SHP77 treated with DMSO at 0.1 percent for 48 hours (cell line): ENCODE measurements around the gene DCAF7.

Experiments
- DNase-seq: peaks from one replicate; lab custom pipeline; 2025; lab: John Stamatoyannopoulos, UW

Gene DCAF7

GRCh38 chr17:63588797-63589196, 38.5 kb downstream of the DCAF7 start:
- DNase-seq, result no peak

GRCh38 chr17:63589646-63590045, 39.4 kb downstream of the DCAF7 start:
- DNase-seq, result no peak

- DNase-seq, result no peak
These were observed 42.5 kb downstream of the DCAF7 start for GRCh38 chr17:63592797-63593196.

- DNase-seq, result no peak
These were observed 44.9 kb downstream of the DCAF7 start for GRCh38 chr17:63595132-63595531.

- DNase-seq, result no peak
These were observed 46.7 kb downstream of the DCAF7 start for GRCh38 chr17:63596856-63597586.

- DNase-seq, result no peak
These were observed 48.0 kb downstream of the DCAF7 start for GRCh38 chr17:63598281-63598680.

- DNase-seq, result peak; percentile 46
These were observed 50.5 kb downstream of the DCAF7 start, which contains the start of gene TACO1 for GRCh38 chr17:63600569-63601438. Gene TACO1, plus strand, starts transcription at chr17:63600895. Its CDS starts 189 bp downstream, at chr17:63601084.

GRCh38 chr17:63601439-63602371, 51.4 kb downstream of the DCAF7 start:
- DNase-seq, result no peak

GRCh38 chr17:63609816-63610573, 59.7 kb downstream of the DCAF7 start:
- no peak for DNase-seq

- DNase-seq, result no peak
These were observed 60.6 kb downstream of the DCAF7 start for GRCh38 chr17:63610854-63611253.

- no peak for DNase-seq
These were observed 61.1 kb downstream of the DCAF7 start for GRCh38 chr17:63611354-63611753.

- DNase-seq, result no peak
These were observed 63.4 kb downstream of the DCAF7 start for GRCh38 chr17:63613663-63614062.

GRCh38 chr17:63621229-63621683, 71.0 kb downstream of the DCAF7 start:
- no peak for DNase-seq

- peak; percentile 99 for DNase-seq
These were observed 71.7 kb downstream of the DCAF7 start, which contains the start of gene MAP3K3 for GRCh38 chr17:63621684-63622573. Gene MAP3K3, plus strand, starts transcription at chr17:63622417. Its CDS starts 343 bp downstream, at chr17:63622760.

- DNase-seq, result no peak
These were observed 72.5 kb downstream of the DCAF7 start for GRCh38 chr17:63622574-63623390.

GRCh38 chr17:63623786-63624530, 73.7 kb downstream of the DCAF7 start:
- DNase-seq, result no peak

- DNase-seq, result no peak
These were observed 74.2 kb downstream of the DCAF7 start for GRCh38 chr17:63624531-63624880.

- no peak for DNase-seq
These were observed 76.4 kb downstream of the DCAF7 start for GRCh38 chr17:63626551-63627180.
